Stimulated activated CD8-positive, alpha-beta memory T cell treated with anti-CD3 and anti-CD28 coated beads, Interleukin-7, amount 100 ng/mL, for 4 hours (primary cell): Measurements from ENCODE around the gene MUC12.
"Not testable (repeated sequence)": the region's sequence is repeated elsewhere in the genome, so short reads cannot be mapped to it uniquely, and the experiment has no call there.

ENCODE experiments used
- DNase-seq, 2 donors: peaks; one replicate each; pipeline ENCODE4 v3.0.0-alpha.2; 2020; ENCODE audit warnings: low read depth in 2 of 2

Gene MUC12

GRCh38 chr7:100962537-100962936 is 6.8 kb upstream of the MUC12 start:
- no peak for DNase-seq

GRCh38 chr7:100963386-100963785 is 6.0 kb upstream of the MUC12 start:
- no peak for DNase-seq

- DNase-seq: no peak
Observed at GRCh38 chr7:100963874-100964273, 5.5 kb upstream of the MUC12 start.

- DNase-seq: no peak
Observed at GRCh38 chr7:100964630-100965029, 4.7 kb upstream of the MUC12 start.

- no peak for DNase-seq
Observed at GRCh38 chr7:100965045-100965722, 4.2 kb upstream of the MUC12 start.

- peak; percentile 35 to 52 for DNase-seq
Observed at GRCh38 chr7:100965723-100966541, 3.4 kb upstream of the MUC12 start.

GRCh38 chr7:100966542-100967291 is 2.6 kb upstream of the MUC12 start:
- DNase-seq: no peak

GRCh38 chr7:100967292-100967863 is 2.0 kb upstream of the MUC12 start:
- DNase-seq: no peak

GRCh38 chr7:100968031-100968430 is 1.3 kb upstream of the MUC12 start:
- no peak for DNase-seq

GRCh38 chr7:100968650-100969049 is 715 bp upstream of the MUC12 start:
- DNase-seq: no peak

GRCh38 chr7:100971111-100972001 is 2.0 kb downstream of the MUC12 start:
- no peak for DNase-seq

GRCh38 chr7:100972002-100972347 is 2.6 kb downstream of the MUC12 start:
- DNase-seq: no peak

- DNase-seq: no peak
Observed at GRCh38 chr7:100974021-100974420, 4.7 kb downstream of the MUC12 start.

- no peak for DNase-seq
Observed at GRCh38 chr7:100975371-100975821, 6.0 kb downstream of the MUC12 start.

GRCh38 chr7:100978300-100978699 is 8.9 kb downstream of the MUC12 start:
- DNase-seq: no peak

- no peak for DNase-seq
Observed at GRCh38 chr7:100983451-100984187, 14.3 kb downstream of the MUC12 start.

- not testable (repeated sequence) for DNase-seq
Observed at GRCh38 chr7:100984241-100984918, 15.0 kb downstream of the MUC12 start.

- DNase-seq: not testable (repeated sequence)
Observed at GRCh38 chr7:100985033-100985797, 15.8 kb downstream of the MUC12 start.

GRCh38 chr7:100991631-100992030 is 22.3 kb downstream of the MUC12 start:
- DNase-seq: no peak
